SK-N-SH (cell line): ENCODE results near the gene MED27.

Experiments used
- CHD2 ChIP-seq: fragments of 150-350 bp; IDR thresholded peaks from 2 replicates; pipeline ENCODE4 v1.6.1; 2018; ENCODE audit warnings: low read length; ENCODE audit not compliant: partially characterized antibody
- CTCF ChIP-seq: fragments of 200-600 bp; sonication (generic); IDR thresholded peaks from 2 replicates; pipeline ENCODE4 v1.6.1; 2017; ENCODE audit warnings: antibody characterized with exemption, mild to moderate bottlenecking, moderate library complexity
- ELF1 ChIP-seq: IDR thresholded peaks from 2 replicates; pipeline ENCODE4 v1.4.0; 2012
- FOSL2 ChIP-seq: IDR thresholded peaks from 2 replicates; pipeline ENCODE4 v1.4.0; 2012; ENCODE audit warnings: low read depth, mild to moderate bottlenecking, moderate library complexity, borderline replicate concordance
- FOXJ3 ChIP-seq: sonication (generic); formaldehyde crosslinking; IDR thresholded peaks from 2 replicates; pipeline ENCODE4 v1.5.1; 2020; ENCODE audit warnings: mild to moderate bottlenecking, missing genetic modification reagents
- GATA2 ChIP-seq: sonication (generic); formaldehyde crosslinking; IDR thresholded peaks from 2 replicates; pipeline ENCODE4 v1.5.0; 2020; ENCODE audit warnings: mild to moderate bottlenecking, missing genetic modification reagents
- IRF3 ChIP-seq: fragments of 150-350 bp; IDR thresholded peaks from 2 replicates; pipeline ENCODE4 v1.6.1; 2016; ENCODE audit warnings: mild to moderate bottlenecking, low read depth, low read length
- MXI1 ChIP-seq: IDR thresholded peaks from 2 replicates; pipeline ENCODE4 v1.6.1; 2012; ENCODE audit warnings: mild to moderate bottlenecking, low read depth, low read length, improper control_type of control experiment
- RAD21 ChIP-seq: IDR thresholded peaks from 2 replicates; pipeline ENCODE4 v1.6.1; 2012; ENCODE audit warnings: mild to moderate bottlenecking, low read length
- REST ChIP-seq: IDR thresholded peaks from 2 replicates; pipeline ENCODE4 v1.6.1; 2012; ENCODE audit warnings: mild to moderate bottlenecking, low read depth, low read length, moderate library complexity
- SMC3 ChIP-seq: IDR thresholded peaks from 2 replicates; pipeline ENCODE4 v1.6.1; 2012; ENCODE audit warnings: low read depth, low read length, improper control_type of control experiment
- ZBTB33 ChIP-seq: IDR thresholded peaks from 2 replicates; pipeline ENCODE4 v1.4.0; 2012; ENCODE audit warnings: low read depth, borderline replicate concordance

GRCh38 chr9:132041798-132042197 lies 37.9 kb downstream of the MED27 start:
- TF ChIP-seq CTCF (no peak), RAD21 (0 out of 2 replicates have a peak, but pooled peaks have one; percentile 19), ZBTB33 (no peak), SMC3 (no peak), REST (no peak), GATA2 (peak; percentile 92), CHD2 (no peak), ELF1 (no peak), FOXJ3 (CRISPR knock-in tag) (peak; percentile 65; the same call in 1 of the 2 replicates), MXI1 (0 out of 2 replicates have a peak, but pooled peaks have one; percentile 25), FOSL2 (no peak), IRF3 (no peak)
